DMS 273 treated with DMSO at 0.1 percent for 48 hours (cell line): Measurements from ENCODE around the gene POTEJ.
"Not testable (repeated sequence)": the region's sequence is repeated elsewhere in the genome, so short reads cannot be mapped to it uniquely, and the experiment has no call there.

Experiments used
- DNase-seq: peaks from one replicate; lab custom pipeline; 2025; lab: John Stamatoyannopoulos, UW

POTEJ gene

GRCh38 chr2:130611140-130611539, at the start of gene POTEJ:
POTEJ (plus strand) TSS chr2:130611440; CDS start chr2:130611533, 93 bp downstream.
- DNase-seq = not testable (repeated sequence)

GRCh38 chr2:130566165-130566564, 45.1 kb upstream of the POTEJ start:
- not testable (repeated sequence) for DNase-seq

- DNase-seq = not testable (repeated sequence)
Measured at GRCh38 chr2:130571929-130572328, 39.3 kb upstream of the POTEJ start.

GRCh38 chr2:130574230-130574629, 37.0 kb upstream of the POTEJ start:
- DNase-seq = not testable (repeated sequence)

GRCh38 chr2:130576209-130576784, 34.9 kb upstream of the POTEJ start:
- not testable (repeated sequence) for DNase-seq

GRCh38 chr2:130577559-130577958, 33.7 kb upstream of the POTEJ start:
- not testable (repeated sequence) for DNase-seq

- not testable (repeated sequence) for DNase-seq
Measured at GRCh38 chr2:130579121-130579520, 32.1 kb upstream of the POTEJ start.

GRCh38 chr2:130581491-130581890, 29.7 kb upstream of the POTEJ start:
- DNase-seq = not testable (repeated sequence)

- not testable (repeated sequence) for DNase-seq
Measured at GRCh38 chr2:130582970-130583369, 28.3 kb upstream of the POTEJ start.

GRCh38 chr2:130583582-130583981, 27.7 kb upstream of the POTEJ start:
- not testable (repeated sequence) for DNase-seq

GRCh38 chr2:130584726-130585125, 26.5 kb upstream of the POTEJ start:
- DNase-seq = not testable (repeated sequence)

- not testable (repeated sequence) for DNase-seq
Measured at GRCh38 chr2:130588688-130589458, 22.4 kb upstream of the POTEJ start.

GRCh38 chr2:130590170-130590841, 20.9 kb upstream of the POTEJ start:
- not testable (repeated sequence) for DNase-seq

- not testable (repeated sequence) for DNase-seq
Measured at GRCh38 chr2:130590842-130591359, 20.3 kb upstream of the POTEJ start.

- DNase-seq = not testable (repeated sequence)
Measured at GRCh38 chr2:130592791-130593414, 18.3 kb upstream of the POTEJ start.

- not testable (repeated sequence) for DNase-seq
Measured at GRCh38 chr2:130594011-130594410, 17.2 kb upstream of the POTEJ start.

- not testable (repeated sequence) for DNase-seq
Measured at GRCh38 chr2:130596757-130597156, 14.5 kb upstream of the POTEJ start.

- not testable (repeated sequence) for DNase-seq
Measured at GRCh38 chr2:130597994-130598393, 13.2 kb upstream of the POTEJ start.

- not testable (repeated sequence) for DNase-seq
Measured at GRCh38 chr2:130598463-130598862, 12.8 kb upstream of the POTEJ start.

GRCh38 chr2:130599393-130599792, 11.8 kb upstream of the POTEJ start, which contains the start of gene CFC1:
CFC1 (minus strand) TSS chr2:130599575; CDS start chr2:130599287, 288 bp downstream.
- not testable (repeated sequence) for DNase-seq

GRCh38 chr2:130599926-130600325, 11.3 kb upstream of the POTEJ start:
- DNase-seq = not testable (repeated sequence)
